Measurements from ENCODE around the gene E2F2.

The E2F2 gene, protein sequence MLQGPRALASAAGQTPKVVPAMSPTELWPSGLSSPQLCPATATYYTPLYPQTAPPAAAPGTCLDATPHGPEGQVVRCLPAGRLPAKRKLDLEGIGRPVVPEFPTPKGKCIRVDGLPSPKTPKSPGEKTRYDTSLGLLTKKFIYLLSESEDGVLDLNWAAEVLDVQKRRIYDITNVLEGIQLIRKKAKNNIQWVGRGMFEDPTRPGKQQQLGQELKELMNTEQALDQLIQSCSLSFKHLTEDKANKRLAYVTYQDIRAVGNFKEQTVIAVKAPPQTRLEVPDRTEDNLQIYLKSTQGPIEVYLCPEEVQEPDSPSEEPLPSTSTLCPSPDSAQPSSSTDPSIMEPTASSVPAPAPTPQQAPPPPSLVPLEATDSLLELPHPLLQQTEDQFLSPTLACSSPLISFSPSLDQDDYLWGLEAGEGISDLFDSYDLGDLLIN

DNA sequence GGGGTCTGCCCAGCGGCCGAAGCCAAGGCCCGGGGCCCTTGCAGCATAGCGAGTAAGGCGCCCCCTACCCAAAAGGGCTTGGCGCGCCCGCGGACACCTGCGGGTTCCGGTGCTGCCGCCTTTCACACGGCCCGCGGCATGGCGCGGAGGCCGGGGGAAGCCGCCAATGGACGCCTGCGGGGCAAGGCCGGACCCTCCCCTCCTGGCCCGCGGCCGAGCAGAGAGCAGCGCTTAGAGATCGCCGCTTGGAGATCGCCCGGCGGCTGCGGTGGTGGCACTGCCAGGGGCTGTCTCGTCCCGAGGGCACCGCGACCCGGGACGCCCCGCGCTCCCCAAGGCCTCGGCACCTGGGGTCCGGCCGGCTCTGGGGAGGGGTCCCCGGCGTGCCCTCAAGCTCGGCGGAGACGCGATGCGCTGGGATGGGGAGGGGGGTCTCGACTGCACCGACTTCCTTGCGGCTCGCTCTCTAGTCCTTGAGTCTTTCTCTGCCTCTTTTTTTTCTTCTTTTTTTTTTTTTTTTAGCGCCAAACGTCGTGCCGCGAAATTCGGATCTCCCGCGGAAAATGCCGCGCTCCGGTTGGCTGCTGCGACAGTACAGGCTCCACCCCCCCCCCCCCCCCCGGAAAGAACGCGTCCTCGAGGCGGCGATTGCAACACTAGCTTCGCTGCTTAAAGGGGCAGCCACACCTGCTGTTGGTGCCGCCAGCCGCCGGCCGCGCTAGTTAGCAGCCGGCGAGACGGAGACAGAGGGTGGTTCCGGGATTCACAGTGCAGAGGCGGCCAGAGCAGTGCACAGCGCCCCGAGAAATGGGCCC is at the start of gene E2F2:
Gene E2F2, minus strand, starts transcription at position 487 of the 815 bp plus-strand sequence. Its CDS starts 440 bp downstream, at position 47.
- DNase-seq (ENCODE audit: low read depth), result peak; percentile 74

DNA sequence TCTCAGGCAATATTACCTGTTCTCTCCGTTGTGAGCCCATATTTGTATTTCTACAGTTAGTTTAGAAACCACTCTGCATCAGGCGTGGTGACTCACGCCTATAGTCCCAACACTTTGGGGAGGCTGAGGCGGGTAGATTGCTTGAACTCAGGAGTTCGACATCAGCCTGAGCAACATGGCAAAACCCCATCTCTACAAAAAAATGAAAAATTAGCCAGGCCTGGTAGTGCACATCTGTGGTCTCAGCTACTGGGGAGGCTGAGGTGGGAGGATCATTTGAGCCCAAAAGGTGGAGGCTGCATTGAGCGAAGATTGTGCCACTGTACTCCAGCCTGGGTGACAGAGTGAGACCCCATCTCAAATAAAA is 47.9 kb upstream of the E2F2 start:
- DNase-seq (ENCODE audit: low read depth), result no peak

DNA sequence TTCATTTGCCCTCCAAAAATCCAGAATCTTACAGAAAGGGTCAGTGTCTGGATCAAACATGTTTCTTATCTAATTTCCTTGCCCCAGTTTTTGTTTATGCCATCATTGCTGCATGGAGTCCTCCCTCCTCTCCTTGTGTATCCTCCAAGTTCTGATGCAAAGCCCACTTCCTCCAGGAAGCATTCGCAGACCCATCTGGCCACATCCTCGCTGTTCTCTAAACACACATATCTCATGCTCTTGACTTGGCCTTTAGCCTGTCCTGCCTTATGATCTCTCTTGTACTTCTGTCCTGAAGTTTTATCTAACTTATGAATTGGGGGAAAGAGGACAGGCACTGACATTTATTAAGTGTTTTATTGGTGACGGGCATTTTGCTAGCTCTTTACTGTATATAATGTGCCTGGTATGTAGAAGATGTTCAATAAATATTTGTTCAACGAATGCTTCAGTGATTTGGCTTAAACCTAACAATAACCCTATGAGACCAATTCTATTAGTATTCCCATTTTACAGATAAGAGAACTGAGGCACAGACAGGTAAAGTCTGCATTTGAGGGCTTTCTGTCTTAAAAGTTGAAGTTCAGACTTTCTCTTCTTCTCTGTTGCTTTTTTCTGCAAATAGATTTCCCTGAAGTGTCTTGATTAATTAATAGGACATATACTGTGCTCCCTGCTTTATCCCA is 47.4 kb upstream of the E2F2 start:
- no peak for DNase-seq (ENCODE audit: low read depth)

DNA sequence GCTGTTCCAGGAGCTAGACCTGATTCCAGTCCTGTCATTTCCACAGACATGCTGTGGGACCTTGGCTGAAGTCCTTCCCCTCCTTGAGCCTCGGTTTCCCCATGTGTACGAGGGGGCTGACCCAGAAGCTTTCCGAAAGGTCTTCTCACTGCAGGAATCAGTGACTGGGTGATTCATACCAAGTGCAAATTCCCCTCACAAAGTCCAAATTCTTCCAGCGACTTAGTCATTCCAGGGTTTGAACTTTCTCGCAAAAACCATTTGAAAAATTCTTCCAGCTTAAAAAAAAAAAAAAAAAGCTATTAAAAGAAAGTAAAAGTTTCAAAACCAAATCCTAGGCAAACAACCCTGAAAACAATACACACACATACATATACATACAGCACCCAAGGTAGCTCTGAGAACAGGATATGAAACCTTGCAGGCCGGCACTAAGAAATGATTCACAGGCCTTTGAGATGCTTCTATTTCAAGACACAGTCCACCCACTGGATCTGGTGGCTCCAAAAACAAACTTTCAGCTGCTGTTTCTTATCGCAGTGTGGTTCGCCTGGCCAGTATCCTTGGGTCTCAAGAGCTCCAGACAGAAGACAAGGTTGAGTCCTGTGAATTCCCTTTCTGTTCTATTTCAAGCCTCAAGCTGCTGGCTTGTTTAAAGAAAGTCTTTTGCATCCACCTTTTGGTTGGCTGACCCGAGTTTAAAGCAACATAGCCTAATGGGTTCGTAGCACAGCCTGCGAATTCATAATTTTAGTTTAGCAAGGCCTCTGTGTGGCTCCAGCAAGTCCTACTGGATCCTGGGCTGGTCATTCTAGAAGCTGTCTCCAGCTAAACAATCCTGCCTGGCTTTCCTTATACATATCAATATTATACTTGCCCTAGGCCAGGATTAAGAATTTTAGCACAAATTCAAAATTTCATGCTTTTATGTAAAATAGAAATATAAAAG is 46.3 kb upstream of the E2F2 start:
- DNase-seq (ENCODE audit: low read depth), result peak; percentile 75

DNA sequence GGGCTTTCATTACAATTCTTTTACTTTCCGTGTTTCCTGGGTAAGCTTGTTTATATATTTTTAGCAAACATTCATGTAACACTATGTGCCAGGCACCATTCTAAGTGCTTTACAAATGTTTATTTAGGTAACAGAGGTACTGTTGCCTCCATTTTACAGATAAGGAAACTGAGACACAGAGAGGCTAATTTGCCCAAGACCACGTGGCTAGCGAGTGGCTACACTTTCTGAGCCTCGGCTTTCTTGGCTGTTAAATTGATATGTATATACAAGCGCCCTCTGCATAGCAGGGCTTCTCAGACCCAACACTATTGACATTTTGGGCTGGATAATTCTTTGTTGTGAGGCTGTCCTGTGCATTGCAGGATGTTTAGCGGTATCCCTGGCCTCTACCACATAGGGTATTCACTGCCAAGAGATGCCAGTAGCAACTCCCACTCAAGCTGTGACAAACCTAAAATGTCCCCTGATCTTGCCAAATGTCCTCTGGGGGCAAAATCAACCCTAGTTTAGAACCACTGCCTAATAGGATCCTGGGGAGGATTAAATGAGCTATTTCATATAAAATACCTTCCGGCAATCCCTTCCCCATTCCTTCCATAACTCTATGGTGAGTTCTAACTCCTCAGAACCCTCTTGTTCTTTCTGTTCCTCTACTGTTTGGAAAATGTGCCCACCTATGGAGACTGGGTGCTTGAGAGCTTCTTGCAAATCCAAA is 45.5 kb upstream of the E2F2 start:
- no peak for DNase-seq (ENCODE audit: low read depth)

DNA sequence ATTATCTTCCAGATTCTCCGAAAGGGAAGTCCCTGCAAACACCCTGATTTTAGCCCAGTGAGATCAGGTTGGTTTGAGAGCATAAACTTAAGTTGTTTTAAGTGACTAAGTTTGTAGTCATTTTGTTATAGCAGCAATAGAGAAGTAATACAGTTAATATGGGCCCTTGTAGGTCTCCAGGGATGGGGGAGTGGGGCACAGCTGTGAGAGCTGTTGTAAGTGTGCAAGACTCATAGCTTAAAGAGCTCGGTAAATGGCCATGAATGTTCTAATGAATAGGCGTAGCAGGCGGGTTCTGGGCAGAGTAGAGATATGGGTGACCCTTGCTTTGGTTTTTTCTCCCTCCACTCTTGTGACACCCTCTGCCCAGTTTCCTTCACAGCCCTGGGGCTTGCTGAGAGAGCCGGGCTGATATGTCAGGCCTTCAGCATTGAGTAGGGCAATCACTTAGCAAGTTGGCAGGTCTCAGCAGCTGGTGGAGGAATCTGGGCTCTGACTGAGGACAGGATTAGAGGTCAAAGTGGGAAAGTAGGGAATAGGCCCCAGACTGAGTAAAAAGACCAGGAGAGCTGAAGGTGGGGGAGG is 44.3 kb upstream of the E2F2 start:
- DNase-seq (ENCODE audit: low read depth), result no peak

DNA sequence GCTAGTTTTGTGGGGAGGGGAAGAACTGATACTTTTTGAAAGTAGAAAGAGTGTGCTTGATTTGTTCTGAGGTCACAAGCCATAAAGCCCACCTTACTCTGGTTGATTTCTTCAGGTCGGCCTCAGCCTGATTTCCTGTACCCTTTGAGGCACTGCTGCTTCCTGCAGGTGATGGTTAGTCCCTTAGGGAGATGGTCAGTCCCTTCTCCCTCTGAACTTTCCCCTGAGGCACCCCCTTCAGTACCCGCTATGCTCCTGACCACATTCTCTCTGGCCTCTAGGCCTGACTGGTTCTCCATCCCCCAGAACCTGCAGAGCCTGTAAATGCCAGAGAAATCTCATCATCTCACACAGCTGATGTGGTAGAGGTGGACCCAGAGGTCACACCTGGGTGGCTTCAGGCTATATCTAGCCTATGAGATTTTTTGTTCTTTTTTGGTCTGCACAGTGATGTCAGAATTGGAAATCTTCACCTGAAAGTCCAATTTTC is 43.3 kb upstream of the E2F2 start:
- no peak for DNase-seq (ENCODE audit: low read depth)

DNA sequence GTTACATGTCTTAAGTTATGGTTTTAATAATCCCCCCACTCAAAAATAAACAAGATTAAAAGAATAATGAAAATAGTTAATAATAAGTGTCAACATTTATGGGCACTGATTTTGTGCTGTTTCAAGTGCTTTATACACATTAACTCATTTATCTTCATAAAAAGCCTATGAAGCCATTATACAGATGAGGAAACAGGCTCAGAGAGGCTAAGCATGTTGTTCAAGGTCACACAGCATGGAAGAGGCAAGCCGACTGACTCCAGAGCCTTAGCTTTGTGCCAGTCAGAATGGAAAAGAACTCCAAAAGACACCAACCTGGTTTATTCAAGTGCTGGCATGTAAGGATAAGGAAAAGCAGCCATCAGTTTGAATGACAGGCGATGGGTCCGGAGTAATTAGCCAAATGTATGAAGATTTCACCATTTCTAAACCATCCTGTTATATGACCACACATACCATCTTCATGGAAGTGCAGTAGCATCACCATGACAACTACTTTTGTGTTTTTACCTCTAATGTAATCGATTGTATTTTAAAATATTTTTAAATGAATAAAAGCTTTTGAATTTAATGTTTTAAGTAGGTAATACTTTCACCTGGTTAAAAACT is 42.6 kb upstream of the E2F2 start:
- DNase-seq (ENCODE audit: low read depth), result no peak

DNA sequence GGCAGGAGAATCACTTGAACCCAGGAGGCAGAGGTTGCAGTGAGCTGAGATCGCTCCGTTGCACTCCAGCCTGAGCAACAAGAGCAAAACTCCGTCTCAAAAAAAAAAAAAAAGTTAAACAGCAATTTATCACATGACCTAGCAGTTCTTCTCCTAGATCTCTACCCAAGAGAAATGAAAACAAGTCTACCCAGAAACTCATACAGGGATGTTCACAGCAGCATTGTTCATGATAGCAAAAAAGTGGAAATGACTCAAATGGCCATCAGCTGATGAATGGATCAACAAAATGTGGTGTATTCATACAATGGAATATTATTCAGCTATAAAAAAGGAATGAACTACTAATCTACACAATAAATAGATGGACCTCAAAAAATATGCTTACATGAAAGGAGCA is 40.4 kb upstream of the E2F2 start:
- no peak for DNase-seq (ENCODE audit: low read depth)

DNA sequence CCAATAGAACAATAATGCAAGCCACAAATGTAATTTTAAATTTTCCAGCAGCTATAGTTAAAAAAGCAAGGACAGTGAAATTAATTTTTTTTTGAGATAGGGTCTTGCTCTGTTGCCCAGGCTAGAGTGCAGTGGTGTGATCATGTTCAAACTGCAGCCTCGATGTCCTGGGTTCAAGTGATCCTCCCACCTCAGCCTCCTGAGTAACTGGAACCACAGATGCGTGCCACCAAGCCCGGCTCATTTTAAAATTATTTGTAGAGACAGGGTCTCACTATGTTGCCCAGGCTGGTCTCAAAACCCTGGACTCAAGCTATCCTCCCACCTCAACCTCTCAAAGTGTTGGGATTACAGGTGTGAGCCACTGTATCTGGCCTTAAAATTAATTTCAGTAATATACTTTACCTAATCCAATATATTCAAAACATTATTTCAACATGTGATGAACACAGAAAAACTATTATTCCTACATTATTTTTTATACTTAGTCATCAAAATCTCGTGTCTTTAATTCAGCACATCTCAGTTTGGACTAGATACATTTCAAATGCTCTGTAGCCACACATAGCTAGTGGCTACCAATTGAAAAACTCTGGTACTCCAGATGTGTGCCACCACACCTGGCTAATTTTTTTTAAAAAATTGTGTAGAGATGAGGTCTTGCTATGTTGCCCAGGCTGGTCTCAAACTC is 39.1 kb upstream of the E2F2 start:
- no peak for DNase-seq (ENCODE audit: low read depth)

DNA sequence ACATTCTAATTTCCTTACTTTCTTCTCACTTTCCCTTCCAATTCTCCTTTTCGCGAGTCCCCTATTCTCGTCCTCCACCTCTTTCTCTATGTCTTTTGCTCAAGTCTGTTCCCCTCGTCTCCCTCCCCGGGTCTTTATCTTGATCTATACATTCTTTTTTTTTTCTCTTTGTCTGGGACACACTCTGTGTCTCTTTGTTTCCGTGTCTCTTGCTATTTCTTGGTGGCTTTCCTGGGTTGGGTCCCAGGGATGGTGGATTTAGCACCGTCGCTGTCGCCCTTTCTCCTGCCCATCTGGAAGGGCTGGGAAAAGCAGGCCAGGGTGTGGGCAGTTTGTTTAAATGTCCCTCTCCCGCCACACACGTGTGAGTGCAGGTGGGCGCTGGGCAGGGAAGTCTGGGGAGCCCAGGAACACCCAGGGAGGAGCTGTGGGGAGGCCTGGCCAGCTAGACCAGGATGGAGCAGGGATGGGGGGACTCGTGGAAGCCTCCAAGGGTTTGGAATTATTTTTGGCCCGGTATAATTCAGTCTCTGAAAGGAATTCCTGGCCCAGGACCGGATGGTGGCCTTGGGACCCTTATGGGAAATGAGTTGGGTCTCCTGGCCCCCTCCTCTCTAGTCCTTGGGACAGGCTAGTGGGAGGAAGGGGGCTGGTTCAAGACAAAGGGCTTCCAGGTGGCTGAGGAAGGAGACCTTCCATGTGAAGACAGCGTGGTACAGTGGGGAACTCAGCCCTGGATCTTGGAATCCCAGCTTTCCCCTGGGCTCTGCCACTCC is 37.8 kb upstream of the E2F2 start:
- DNase-seq (ENCODE audit: low read depth), result no peak

DNA sequence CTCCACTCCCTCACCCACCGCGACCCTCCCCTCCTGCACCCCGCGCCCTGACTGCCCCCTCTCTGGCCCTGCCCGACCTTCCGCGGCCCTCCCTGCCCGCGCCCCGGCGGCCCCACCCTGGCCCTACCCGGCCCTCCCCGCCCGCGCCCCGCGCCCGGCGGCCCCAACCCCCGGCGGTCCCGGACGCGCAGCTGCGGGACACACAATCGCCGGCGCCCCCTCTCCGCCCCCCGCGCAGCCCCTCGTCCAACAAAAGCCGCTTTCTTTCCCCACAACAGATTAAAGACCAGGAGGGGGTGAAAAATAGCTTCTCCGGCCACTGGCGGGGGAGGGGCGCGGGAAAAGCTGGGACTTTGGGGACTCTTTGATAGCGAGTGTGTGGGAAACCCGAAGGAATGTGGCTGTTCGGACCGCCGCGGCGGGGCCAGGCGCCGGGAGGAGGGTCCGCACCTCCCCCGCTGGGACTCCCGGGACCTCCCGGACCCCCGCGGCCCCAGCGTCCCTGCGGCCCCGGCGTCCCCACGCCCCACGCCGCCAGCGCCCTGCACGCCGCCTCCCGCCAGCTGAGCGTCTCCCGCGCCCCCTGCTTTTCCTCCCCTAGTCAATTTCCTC is 37.1 kb upstream of the E2F2 start:
- no peak for DNase-seq (ENCODE audit: low read depth)

DNA sequence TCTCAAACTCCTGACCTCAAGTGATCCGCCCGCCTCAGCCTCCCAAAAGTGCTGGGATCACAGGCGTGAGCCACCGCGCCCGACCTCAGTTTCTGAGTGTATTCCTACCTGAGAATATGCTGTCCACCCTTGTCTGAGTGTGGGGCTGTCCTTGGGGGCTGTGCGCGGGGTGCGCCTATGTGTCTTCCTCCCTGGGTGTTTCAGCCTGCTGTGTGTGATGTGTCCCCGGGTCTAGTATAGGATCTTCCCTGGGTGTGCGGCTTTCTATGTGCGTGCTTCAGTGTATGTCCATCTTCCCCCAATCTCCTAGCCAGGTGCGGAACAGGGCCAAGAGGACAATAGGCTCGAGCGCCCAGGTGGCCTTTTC is 36.6 kb upstream of the E2F2 start:
- DNase-seq (ENCODE audit: low read depth), result no peak

DNA sequence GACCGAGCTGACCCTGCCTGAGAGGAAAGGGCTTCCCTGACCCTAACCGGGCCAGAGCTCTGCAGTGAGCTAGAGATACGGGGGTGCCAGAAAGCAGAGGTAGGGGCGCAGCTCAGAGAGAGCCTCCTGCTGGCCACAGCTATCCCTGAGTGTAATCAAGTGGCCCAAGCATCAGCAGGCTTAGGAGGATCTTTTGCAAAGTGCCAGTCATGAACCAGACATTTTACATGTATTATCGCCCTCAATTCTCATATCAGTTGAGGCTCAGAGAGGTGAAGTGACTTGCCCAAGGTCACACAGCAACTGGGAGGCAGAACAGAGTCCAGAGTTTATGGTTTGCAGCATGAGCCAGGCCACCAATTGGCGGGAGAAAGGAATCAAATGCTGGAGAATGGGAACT is 35.3 kb upstream of the E2F2 start:
- DNase-seq (ENCODE audit: low read depth), result no peak

DNA sequence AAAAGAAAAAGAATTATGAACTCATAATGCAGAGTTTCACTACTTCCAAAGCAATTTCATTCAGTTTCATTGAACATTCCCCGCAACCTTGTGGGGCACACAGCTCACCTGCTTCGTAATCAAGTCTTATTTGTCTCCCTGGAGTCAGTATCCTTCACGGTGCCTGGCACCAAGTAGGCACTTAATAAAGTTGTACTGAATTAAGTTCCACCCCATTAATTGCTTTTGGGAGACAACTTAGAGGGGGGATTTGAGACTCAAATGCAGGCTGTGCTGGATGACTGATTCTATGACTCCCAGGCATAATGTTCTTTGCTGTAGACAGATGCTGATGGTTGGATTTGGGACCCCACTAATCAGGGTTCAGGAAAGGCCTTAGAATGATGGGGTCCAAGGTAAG is 34.7 kb upstream of the E2F2 start:
- no peak for DNase-seq (ENCODE audit: low read depth)

DNA sequence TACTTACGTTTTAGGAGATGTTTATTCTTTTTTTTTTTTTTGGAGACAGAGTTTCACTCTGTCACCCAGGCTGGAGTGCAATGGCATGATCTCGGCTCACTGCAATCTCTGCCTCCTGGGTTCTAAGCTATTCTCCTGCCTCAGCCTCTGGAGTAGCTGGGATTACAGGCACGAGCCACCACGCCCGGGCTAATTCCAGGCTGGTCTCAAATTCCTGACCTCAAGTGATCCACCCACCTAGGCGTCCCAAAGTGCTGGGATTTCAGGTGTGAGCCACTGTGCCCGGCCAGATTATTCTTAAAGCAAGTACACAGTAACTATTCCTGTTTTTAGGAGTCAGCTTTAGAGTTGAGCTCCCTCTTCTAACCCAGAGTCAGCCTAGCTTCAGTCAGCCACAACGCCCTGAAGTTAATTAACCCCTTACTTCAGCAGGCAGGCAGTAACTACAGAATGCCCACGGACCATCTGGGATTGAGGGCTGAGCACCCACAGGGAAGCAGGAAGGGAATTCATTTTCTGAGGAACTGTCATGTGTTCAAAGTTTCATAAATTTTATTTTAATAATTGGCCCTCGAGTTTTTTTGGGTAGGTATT is 33.6 kb upstream of the E2F2 start:
- no peak for DNase-seq (ENCODE audit: low read depth)

DNA sequence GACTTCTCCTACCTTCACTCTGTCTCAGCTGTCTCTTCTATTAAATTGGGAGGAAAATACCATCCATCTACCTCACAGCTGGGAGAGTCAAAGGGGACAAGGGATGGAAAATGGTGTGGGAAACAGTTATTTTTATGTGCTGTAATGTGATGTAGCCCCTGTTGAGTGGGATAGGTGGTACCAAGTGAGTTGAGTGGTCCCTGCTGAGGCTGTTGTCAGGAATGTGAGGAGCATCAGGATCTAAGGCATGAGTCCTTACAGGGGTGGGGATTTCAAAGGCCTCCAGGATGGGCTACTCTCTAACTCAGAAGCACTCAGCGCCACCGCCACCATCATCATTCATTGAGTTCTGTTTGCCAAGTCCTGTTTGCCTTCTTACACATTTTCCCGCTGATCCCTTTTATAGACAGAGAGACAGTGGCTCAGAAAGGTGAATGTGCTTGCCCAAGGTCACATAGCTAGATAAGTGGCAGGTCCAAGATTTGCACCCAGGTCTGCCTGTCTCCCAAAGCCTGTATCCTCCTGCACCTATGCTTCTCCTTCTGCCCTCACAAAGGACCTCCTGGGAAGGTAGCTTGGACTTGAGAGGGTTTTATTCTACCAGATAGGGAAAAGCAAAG is 32.8 kb upstream of the E2F2 start:
- DNase-seq (ENCODE audit: low read depth), result no peak

Measured in stromal cell of bone marrow (primary cell).